Breast epithelium (tissue), 4 donors: ENCODE measurements around the gene IER5L. TPM values are rescaled to one million over a fixed set of nuclear protein-coding genes. Genes with fewer than 3 reads are reported as not detected.

Experiments used
- DNase-seq, 2 donors: peaks; one replicate each; pipeline ENCODE4 v3.0.0-alpha.2; 2019; ENCODE audit warnings: low spot score in 2 of 2
- H3K27ac ChIP-seq, 2 donors: fragments of 200-600 bp; sonication (generic) in 1 of 2; one replicate each; pipeline ENCODE4 v1.5.1; 2016 to 2019; ENCODE audit warnings: mild to moderate bottlenecking in 1 of 2
- H3K27me3 ChIP-seq, 2 donors: fragments of 200-600 bp; sonication (generic) in 1 of 2; one replicate each; pipeline versions ENCODE4 v1.5.1 to v1.6.0; 2017 to 2019; ENCODE audit warnings: control low read depth in 1 of 2, mild to moderate bottlenecking in 1 of 2
- H3K36me3 ChIP-seq: fragments of 200-600 bp; one replicate; pipeline ENCODE4 v1.5.1; 2019
- H3K4me1 ChIP-seq, 2 donors: fragments of 200-600 bp; sonication (generic); one replicate each; pipeline ENCODE4 v1.5.1; 2016 to 2019; ENCODE audit warnings: control low read depth in 1 of 2
- H3K4me3 ChIP-seq, 3 donors: fragments of 200-600 bp; sonication (generic); 1 replicate in 2 of 3; 2 replicates in 1 of 3; pipeline ENCODE4 v1.5.1; 2016 to 2019; ENCODE audit warnings: mild to moderate bottlenecking in 3 of 3, moderate library complexity in 2 of 3
- H3K9me3 ChIP-seq, 2 donors: fragments of 200-600 bp; sonication (generic) in 1 of 2; one replicate each; pipeline ENCODE4 v1.5.1; 2016 to 2019; ENCODE audit warnings: control low read depth in 1 of 2
- CTCF ChIP-seq, 3 donors: fragments of 450-650 bp; IDR thresholded peaks; one replicate each; pipeline ENCODE4 v1.5.1; 2016 to 2017; ENCODE audit warnings: antibody characterized with exemption in 3 of 3, mild to moderate bottlenecking in 3 of 3, moderate library complexity in 3 of 3
- POLR2A ChIP-seq: fragments of 450-650 bp; IDR thresholded peaks from one replicate; pipeline ENCODE4 v1.6.1; 2016; ENCODE audit warnings: antibody characterized with exemption, mild to moderate bottlenecking, moderate library complexity
- POLR2AphosphoS5 ChIP-seq, 3 donors: sonication (generic); formaldehyde crosslinking; IDR thresholded peaks; one replicate each; pipeline ENCODE4 v1.6.1; 2017; ENCODE audit warnings: antibody characterized with exemption in 3 of 3
- intact Hi-C: fragments of 100-400 bp; cut with DNase I; formaldehyde crosslinking; loops from one replicate; pipeline ENCODE4 v1.15.1; 2023; ENCODE audit warnings: low total_unique reads
- total RNA-seq, 3 donors: library from RNA; depleted of rRNA; stranded (reverse); fragments of >200 nt; gene quantifications; one replicate each; pipeline ENCODE4 v1.1.0, GENCODE V29; 2016

The IER5L gene
- total RNA-seq, 3 donors from 2014 or later: 4.3 to 18.4 (median 18.1) TPM

- TF ChIP-seq POLR2A (no peak), CTCF (IDR thresholded peaks at IDR 0.05) (no peak), POLR2AphosphoS5 (IDR thresholded peaks at IDR 0.05) (no peak)
- Histone ChIP-seq H3K36me3 (no peaks in the 10 kb centered on the region), H3K27me3 (no peaks in the 10 kb centered on the region), H3K27ac (no peak overlapping the region), H3K4me1 (no peaks in the 10 kb centered on the region), H3K9me3 (no peaks in the 10 kb centered on the region), H3K4me3 (no peak overlapping the region)
- DNase-seq: no peak
- intact Hi-C loops: no loop called here
Measured at GRCh38 chr9:129218918-129219317, 40.9 kb upstream of the IER5L start.

GRCh38 chr9:129218272-129218625 lies 40.2 kb upstream of the IER5L start:
- H3K36me3 ChIP-seq: no peaks in the 10 kb centered on the region
- H3K4me1 ChIP-seq: no peaks in the 10 kb centered on the region
- intact Hi-C loops: no loop called here
- TF ChIP-seq POLR2A (no peak), POLR2AphosphoS5 (IDR thresholded peaks at IDR 0.05) (no peak), CTCF (IDR thresholded peaks at IDR 0.05) (no peak)
- H3K27ac ChIP-seq: no peak overlapping the region
- no peak for DNase-seq
- no peak overlapping the region for H3K4me3 ChIP-seq
- H3K9me3 ChIP-seq: no peaks in the 10 kb centered on the region
- no peaks in the 10 kb centered on the region for H3K27me3 ChIP-seq

GRCh38 chr9:129213551-129213950 lies 35.5 kb upstream of the IER5L start:
- H3K36me3 ChIP-seq: no peaks in the 10 kb centered on the region

GRCh38 chr9:129211686-129212085 lies 33.6 kb upstream of the IER5L start:
- Histone ChIP-seq H3K27me3 (no peaks in the 10 kb centered on the region), H3K4me3 (no peak overlapping the region), H3K36me3 (no peaks in the 10 kb centered on the region), H3K27ac (no peak overlapping the region), H3K4me1 (no peaks in the 10 kb centered on the region), H3K9me3 (no peaks in the 10 kb centered on the region)
- intact Hi-C loops: no loop called here
- peak in 1 of 2 donors; percentile 58 for DNase-seq
- TF ChIP-seq CTCF (IDR thresholded peaks at IDR 0.05) (no peak), POLR2A (no peak), POLR2AphosphoS5 (IDR thresholded peaks at IDR 0.05) (no peak)

More at GRCh38 chr9:129213551-129213950, 35.5 kb upstream of the IER5L start:
- H3K4me3 ChIP-seq: no peak overlapping the region
- H3K27ac ChIP-seq: no peak overlapping the region
- intact Hi-C loops: no loop called here
- TF ChIP-seq POLR2A (no peak), CTCF (IDR thresholded peaks at IDR 0.05) (no peak), POLR2AphosphoS5 (IDR thresholded peaks at IDR 0.05) (no peak)
- DNase-seq: no peak
- H3K27me3 ChIP-seq: no peaks in the 10 kb centered on the region
- no peaks in the 10 kb centered on the region for H3K9me3 ChIP-seq
- no peaks in the 10 kb centered on the region for H3K4me1 ChIP-seq

GRCh38 chr9:129210125-129210524 lies 32.1 kb upstream of the IER5L start:
- Histone ChIP-seq H3K36me3 (no peaks in the 10 kb centered on the region), H3K9me3 (no peaks in the 10 kb centered on the region), H3K27ac (no peak overlapping the region), H3K4me3 (no peak overlapping the region), H3K4me1 (no peaks in the 10 kb centered on the region), H3K27me3 (no peaks in the 10 kb centered on the region)
- intact Hi-C loops: no loop called here
- no peak for TF ChIP-seq CTCF (IDR thresholded peaks at IDR 0.05)
- no peak for TF ChIP-seq POLR2A
- no peak for TF ChIP-seq POLR2AphosphoS5 (IDR thresholded peaks at IDR 0.05)
- DNase-seq: no peak
